ENCODE data around the gene ANXA2. TPM values are rescaled to one million over a fixed set of nuclear protein-coding genes. Genes with fewer than 3 reads are reported as not detected.

Gene ANXA2
- total RNA-seq, 2 experiments from 2014 or later: 26.5 to 43.4 TPM

GRCh38 chr15:60351066-60351465 is 46.7 kb downstream of the ANXA2 start:
- Histone ChIP-seq H2AFZ (ENCODE audit: low read length) (no peak overlapping the region), H4K20me1 (ENCODE audit: insufficient read depth, low read length) (no peaks in the 10 kb centered on the region), H3K79me2 (ENCODE audit: insufficient read depth, low read depth, low read length) (no peaks in the 10 kb centered on the region), H3K9me3 (ENCODE audit: low read length) (no peaks in the 10 kb centered on the region), H3K4me1 (ENCODE audit: insufficient read depth, low read length, poor library complexity, severe bottlenecking) (no peaks in the 10 kb centered on the region), H3K27ac (ENCODE audit: low read depth, low read length, poor library complexity, severe bottlenecking) (no peak overlapping the region), H3K4me2 (ENCODE audit: low read length) (no peak overlapping the region), H3K9me2 (ENCODE audit: insufficient read depth, low read length) (no peaks in the 10 kb centered on the region), H3K4me3 (ENCODE audit: low read depth, low read length, poor library complexity, severe bottlenecking) (no peak overlapping the region), H3K36me3 (ENCODE audit: insufficient read depth, low read length) (no peaks in the 10 kb centered on the region)
- DNase-seq (ENCODE audit: low spot score): no peak
- ChIA-PET CTCF (ENCODE audit: unreplicated experiment) (no interaction called here), POLR2A (no interaction called here)
- TF ChIP-seq, protein P1, sequence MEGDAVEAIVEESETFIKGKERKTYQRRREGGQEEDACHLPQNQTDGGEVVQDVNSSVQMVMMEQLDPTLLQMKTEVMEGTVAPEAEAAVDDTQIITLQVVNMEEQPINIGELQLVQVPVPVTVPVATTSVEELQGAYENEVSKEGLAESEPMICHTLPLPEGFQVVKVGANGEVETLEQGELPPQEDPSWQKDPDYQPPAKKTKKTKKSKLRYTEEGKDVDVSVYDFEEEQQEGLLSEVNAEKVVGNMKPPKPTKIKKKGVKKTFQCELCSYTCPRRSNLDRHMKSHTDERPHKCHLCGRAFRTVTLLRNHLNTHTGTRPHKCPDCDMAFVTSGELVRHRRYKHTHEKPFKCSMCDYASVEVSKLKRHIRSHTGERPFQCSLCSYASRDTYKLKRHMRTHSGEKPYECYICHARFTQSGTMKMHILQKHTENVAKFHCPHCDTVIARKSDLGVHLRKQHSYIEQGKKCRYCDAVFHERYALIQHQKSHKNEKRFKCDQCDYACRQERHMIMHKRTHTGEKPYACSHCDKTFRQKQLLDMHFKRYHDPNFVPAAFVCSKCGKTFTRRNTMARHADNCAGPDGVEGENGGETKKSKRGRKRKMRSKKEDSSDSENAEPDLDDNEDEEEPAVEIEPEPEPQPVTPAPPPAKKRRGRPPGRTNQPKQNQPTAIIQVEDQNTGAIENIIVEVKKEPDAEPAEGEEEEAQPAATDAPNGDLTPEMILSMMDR (conservative IDR thresholded peaks at IDR 0.05; ENCODE audit: low read length): no peak
- TF ChIP-seq EZH2phosphoT487 (IDR thresholded peaks at IDR 0.05; ENCODE audit: borderline replicate concordance, low read depth, low read length): no peak
- intact Hi-C loops (cut with micrococcal nuclease; ENCODE audit: unreplicated experiment): no loop called here
- BruUV-seq (replicated peaks): no TSS peak

DNA sequence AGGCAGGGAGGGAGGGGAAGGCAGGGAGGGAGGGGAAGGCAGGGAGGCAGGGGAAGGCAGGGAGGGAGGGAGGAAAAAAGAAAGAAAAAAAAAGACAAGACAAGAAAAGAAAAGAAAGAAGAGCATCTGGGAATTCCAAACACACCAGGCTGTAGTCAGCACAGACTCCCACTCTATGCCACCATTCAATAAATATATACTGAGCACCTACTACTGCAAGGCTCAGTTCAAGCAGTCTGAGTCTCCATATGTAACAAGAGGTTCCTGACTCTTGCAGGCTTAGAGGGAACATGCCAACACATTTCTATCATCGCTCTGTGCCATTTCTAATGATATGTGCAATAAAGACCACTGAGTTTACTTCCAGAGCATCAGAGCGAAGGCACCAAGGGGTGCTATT is 47.7 kb downstream of the ANXA2 start:
- H3K27ac ChIP-seq (ENCODE audit: low read depth, low read length, poor library complexity, severe bottlenecking): no peak overlapping the region
- no peaks in the 10 kb centered on the region for H3K79me2 ChIP-seq (ENCODE audit: insufficient read depth, low read depth, low read length)
- ChIA-PET CTCF (ENCODE audit: unreplicated experiment) (no interaction called here), POLR2A (no interaction called here)
- DNase-seq (ENCODE audit: low spot score): no peak
- no peaks in the 10 kb centered on the region for H3K9me2 ChIP-seq (ENCODE audit: insufficient read depth, low read length)
- H3K4me2 ChIP-seq (ENCODE audit: low read length): no peak overlapping the region
- no TSS peak for BruUV-seq (replicated peaks)
- H3K4me1 ChIP-seq (ENCODE audit: insufficient read depth, low read length, poor library complexity, severe bottlenecking): no peaks in the 10 kb centered on the region
- H3K36me3 ChIP-seq (ENCODE audit: insufficient read depth, low read length): no peaks in the 10 kb centered on the region
- no peak overlapping the region for H2AFZ ChIP-seq (ENCODE audit: low read length)
- H3K9me3 ChIP-seq (ENCODE audit: low read length): no peaks in the 10 kb centered on the region
- no peak overlapping the region for H3K4me3 ChIP-seq (ENCODE audit: low read depth, low read length, poor library complexity, severe bottlenecking)
- H4K20me1 ChIP-seq (ENCODE audit: insufficient read depth, low read length): no peaks in the 10 kb centered on the region
- intact Hi-C loops (cut with micrococcal nuclease; ENCODE audit: unreplicated experiment): no loop called here
- TF ChIP-seq EZH2phosphoT487 (IDR thresholded peaks at IDR 0.05; ENCODE audit: borderline replicate concordance, low read depth, low read length): no peak
- TF ChIP-seq, protein P1 (conservative IDR thresholded peaks at IDR 0.05; ENCODE audit: low read length): no peak

- Histone ChIP-seq H3K36me3 (ENCODE audit: insufficient read depth, low read length) (no peaks in the 10 kb centered on the region), H3K27ac (ENCODE audit: low read depth, low read length, poor library complexity, severe bottlenecking) (no peak overlapping the region), H4K20me1 (ENCODE audit: insufficient read depth, low read length) (no peaks in the 10 kb centered on the region), H3K79me2 (ENCODE audit: insufficient read depth, low read depth, low read length) (no peaks in the 10 kb centered on the region), H3K9me3 (ENCODE audit: low read length) (no peaks in the 10 kb centered on the region), H3K4me3 (ENCODE audit: low read depth, low read length, poor library complexity, severe bottlenecking) (no peak overlapping the region), H3K9me2 (ENCODE audit: insufficient read depth, low read length) (no peaks in the 10 kb centered on the region), H2AFZ (ENCODE audit: low read length) (no peak overlapping the region), H3K4me1 (ENCODE audit: insufficient read depth, low read length, poor library complexity, severe bottlenecking) (no peaks in the 10 kb centered on the region), H3K4me2 (ENCODE audit: low read length) (no peak overlapping the region)
- ChIA-PET POLR2A (no interaction called here), CTCF (ENCODE audit: unreplicated experiment) (no interaction called here)
- BruUV-seq (replicated peaks): no TSS peak
- no peak for TF ChIP-seq EZH2phosphoT487 (IDR thresholded peaks at IDR 0.05; ENCODE audit: borderline replicate concordance, low read depth, low read length)
- TF ChIP-seq, protein P1 (conservative IDR thresholded peaks at IDR 0.05; ENCODE audit: low read length): no peak
- intact Hi-C loops (cut with micrococcal nuclease; ENCODE audit: unreplicated experiment): no loop called here
- DNase-seq (ENCODE audit: low spot score): no peak
Measured at GRCh38 chr15:60349589-60349988, 48.2 kb downstream of the ANXA2 start.
